Activated naive CD4-positive, alpha-beta T cell treated with anti-CD3 and anti-CD28 coated beads, Interleukin-2, amount 10 ng/mL, durations not matched to agents 7 days and 5 days (primary cell): ENCODE results near the gene ARHGEF11.

Experiments used
- CTCF ChIA-PET: fragments of 350-600 bp; sonication (Branson Sonifier 250); formaldehyde crosslinking; loops from one replicate; lab custom pipeline; 2021; ENCODE audit warnings: antibody characterized with exemption; lab: Charles Lee
- DNase-seq: peaks from one replicate; pipeline ENCODE4 v3.0.0-alpha.2; 2020
- H3K27ac Mint-ChIP-seq: one replicate; pipeline ENCODE4 v1.8.0; 2021; ENCODE audit warnings: mild to moderate bottlenecking, moderate library complexity, mixed read lengths
- H3K27me3 Mint-ChIP-seq: one replicate; pipeline ENCODE4 v1.8.0; 2021; ENCODE audit warnings: mild to moderate bottlenecking, mixed read lengths
- H3K36me3 Mint-ChIP-seq: one replicate; pipeline ENCODE4 v1.8.0; 2021; ENCODE audit warnings: mixed read lengths
- H3K4me1 Mint-ChIP-seq: one replicate; pipeline ENCODE4 v1.8.0; 2021; ENCODE audit warnings: mixed read lengths
- H3K4me3 Mint-ChIP-seq: one replicate; pipeline ENCODE4 v1.8.0; 2021; ENCODE audit warnings: mild to moderate bottlenecking, moderate library complexity, mixed read lengths
- H3K9me3 Mint-ChIP-seq: one replicate; pipeline ENCODE4 v1.8.0; 2021; ENCODE audit warnings: mixed read lengths

Gene ARHGEF11

GRCh38 chr1:156909671-156910070, 135.9 kb downstream of the ARHGEF11 start:
- H3K27me3 Mint-ChIP-seq: peaks cover 63% of the 10 kb centered on the region
- H3K27ac Mint-ChIP-seq: no peak overlapping the region
- no peaks in the 10 kb centered on the region for H3K4me1 Mint-ChIP-seq
- no peak overlapping the region for H3K4me3 Mint-ChIP-seq
- DNase-seq: no peak
- H3K9me3 Mint-ChIP-seq: no peaks in the 10 kb centered on the region
- CTCF ChIA-PET: interaction anchor here (0.8 to 6.3 kb wide), 6 partner anchors 16 to 247 kb away, joined by 3 to 61 read pairs (median 4); no protein-coding TSS in a partner anchor
- no peaks in the 10 kb centered on the region for H3K36me3 Mint-ChIP-seq

GRCh38 chr1:156908955-156909354, 136.6 kb downstream of the ARHGEF11 start:
- no peak overlapping the region for H3K27ac Mint-ChIP-seq
- no peaks in the 10 kb centered on the region for H3K9me3 Mint-ChIP-seq
- H3K4me3 Mint-ChIP-seq: no peak overlapping the region
- H3K36me3 Mint-ChIP-seq: no peaks in the 10 kb centered on the region
- no peak for DNase-seq
- peaks cover 63% of the 10 kb centered on the region for H3K27me3 Mint-ChIP-seq
- no peaks in the 10 kb centered on the region for H3K4me1 Mint-ChIP-seq
- CTCF ChIA-PET: interaction anchor here (0.8 to 6.3 kb wide), 6 partner anchors 17 to 248 kb away, joined by 3 to 61 read pairs (median 4); no protein-coding TSS in a partner anchor

- no peaks in the 10 kb centered on the region for H3K9me3 Mint-ChIP-seq
- peaks cover 65% of the 10 kb centered on the region for H3K27me3 Mint-ChIP-seq
- CTCF ChIA-PET: interaction anchor here (6.3 kb wide), 1 partner anchor 17 kb away, joined by 61 read pairs; no protein-coding TSS in a partner anchor
- no peak overlapping the region for H3K4me3 Mint-ChIP-seq
- no peaks in the 10 kb centered on the region for H3K4me1 Mint-ChIP-seq
- no peaks in the 10 kb centered on the region for H3K36me3 Mint-ChIP-seq
- H3K27ac Mint-ChIP-seq: no peak overlapping the region
- no peak for DNase-seq
Measured at GRCh38 chr1:156908541-156908940, 137.0 kb downstream of the ARHGEF11 start.

GRCh38 chr1:156906206-156906906, 139.2 kb downstream of the ARHGEF11 start:
- Mint-ChIP-seq H3K4me1 (no peaks in the 10 kb centered on the region), H3K36me3 (no peaks in the 10 kb centered on the region), H3K4me3 (no peak overlapping the region), H3K9me3 (no peaks in the 10 kb centered on the region), H3K27me3 (peaks cover 63% of the 10 kb centered on the region), H3K27ac (no peak overlapping the region)
- DNase-seq: no peak
- CTCF ChIA-PET: no interaction called here

GRCh38 chr1:156905651-156906050, 139.9 kb downstream of the ARHGEF11 start:
- Mint-ChIP-seq H3K36me3 (no peaks in the 10 kb centered on the region), H3K4me3 (no peak overlapping the region), H3K9me3 (no peaks in the 10 kb centered on the region), H3K27ac (no peak overlapping the region), H3K27me3 (peaks cover 64% of the 10 kb centered on the region), H3K4me1 (no peaks in the 10 kb centered on the region)
- no peak for DNase-seq
- CTCF ChIA-PET: no interaction called here

- DNase-seq: no peak
- H3K27me3 Mint-ChIP-seq: peaks cover 64% of the 10 kb centered on the region
- no peaks in the 10 kb centered on the region for H3K4me1 Mint-ChIP-seq
- H3K36me3 Mint-ChIP-seq: no peaks in the 10 kb centered on the region
- no peaks in the 10 kb centered on the region for H3K9me3 Mint-ChIP-seq
- CTCF ChIA-PET: no interaction called here
- H3K27ac Mint-ChIP-seq: no peak overlapping the region
- H3K4me3 Mint-ChIP-seq: no peak overlapping the region
Measured at GRCh38 chr1:156905176-156905575, 140.4 kb downstream of the ARHGEF11 start.

GRCh38 chr1:156904187-156904959, 141.2 kb downstream of the ARHGEF11 start:
- no peaks in the 10 kb centered on the region for H3K9me3 Mint-ChIP-seq
- H3K36me3 Mint-ChIP-seq: no peaks in the 10 kb centered on the region
- peaks cover 68% of the 10 kb centered on the region for H3K27me3 Mint-ChIP-seq
- H3K27ac Mint-ChIP-seq: no peak overlapping the region
- no peaks in the 10 kb centered on the region for H3K4me1 Mint-ChIP-seq
- no peak overlapping the region for H3K4me3 Mint-ChIP-seq
- DNase-seq: no peak
- CTCF ChIA-PET: no interaction called here

- Mint-ChIP-seq H3K27ac (no peak overlapping the region), H3K36me3 (no peaks in the 10 kb centered on the region), H3K4me1 (peaks cover 3% of the 10 kb centered on the region), H3K27me3 (peaks cover 73% of the 10 kb centered on the region), H3K9me3 (no peaks in the 10 kb centered on the region), H3K4me3 (no peak overlapping the region)
- DNase-seq: no peak
- CTCF ChIA-PET: no interaction called here
Measured at GRCh38 chr1:156903328-156904091, 142.0 kb downstream of the ARHGEF11 start.

- DNase-seq: no peak
- CTCF ChIA-PET: interaction anchor here (0.8 to 4.5 kb wide), 4 partner anchors 8 to 26 kb away, joined by 3 to 31 read pairs (median 3); no protein-coding TSS in a partner anchor
- peak overlapping the region; percentile 43 for H3K27ac Mint-ChIP-seq
- H3K9me3 Mint-ChIP-seq: no peaks in the 10 kb centered on the region
- peaks cover 80% of the 10 kb centered on the region for H3K27me3 Mint-ChIP-seq
- H3K4me3 Mint-ChIP-seq: no peak overlapping the region
- no peaks in the 10 kb centered on the region for H3K36me3 Mint-ChIP-seq
- peaks cover 16% of the 10 kb centered on the region for H3K4me1 Mint-ChIP-seq
Measured at GRCh38 chr1:156901966-156902915, 143.3 kb downstream of the ARHGEF11 start.

GRCh38 chr1:156901590-156901900, 144.0 kb downstream of the ARHGEF11 start:
- Mint-ChIP-seq H3K4me3 (no peak overlapping the region), H3K4me1 (peaks cover 19% of the 10 kb centered on the region), H3K9me3 (no peaks in the 10 kb centered on the region), H3K27ac (no peak overlapping the region), H3K36me3 (no peaks in the 10 kb centered on the region), H3K27me3 (peaks cover 87% of the 10 kb centered on the region)
- no peak for DNase-seq
- CTCF ChIA-PET: interaction anchor here (0.8 to 4.5 kb wide), 6 partner anchors 9 to 26 kb away, joined by 3 to 31 read pairs (median 3); no protein-coding TSS in a partner anchor

- no peak for DNase-seq
- CTCF ChIA-PET: interaction anchor here (0.8 to 4.5 kb wide), 6 partner anchors 9 to 62 kb away, joined by 3 to 31 read pairs (median 3); no protein-coding TSS in a partner anchor
- peaks cover 19% of the 10 kb centered on the region for H3K4me1 Mint-ChIP-seq
- H3K27me3 Mint-ChIP-seq: peaks cover 87% of the 10 kb centered on the region
- no peaks in the 10 kb centered on the region for H3K36me3 Mint-ChIP-seq
- H3K27ac Mint-ChIP-seq: no peak overlapping the region
- no peak overlapping the region for H3K4me3 Mint-ChIP-seq
- H3K9me3 Mint-ChIP-seq: no peaks in the 10 kb centered on the region
Measured at GRCh38 chr1:156900896-156901589, 144.5 kb downstream of the ARHGEF11 start.

GRCh38 chr1:156899956-156900718, 145.4 kb downstream of the ARHGEF11 start:
- H3K4me1 Mint-ChIP-seq: peaks cover 19% of the 10 kb centered on the region
- H3K27ac Mint-ChIP-seq: no peak overlapping the region
- H3K4me3 Mint-ChIP-seq: no peak overlapping the region
- H3K9me3 Mint-ChIP-seq: no peaks in the 10 kb centered on the region
- H3K27me3 Mint-ChIP-seq: peaks cover 88% of the 10 kb centered on the region
- H3K36me3 Mint-ChIP-seq: no peaks in the 10 kb centered on the region
- CTCF ChIA-PET: interaction anchor here (0.7 to 4.5 kb wide), 5 partner anchors 10 to 61 kb away, joined by 3 to 31 read pairs (median 5); no protein-coding TSS in a partner anchor
- no peak for DNase-seq
